Sigmoid colon (tissue), 7 donors: ENCODE data around the gene EXOC7. TPM values are rescaled to one million over a fixed set of nuclear protein-coding genes. Genes with fewer than 3 reads are reported as not detected.

Experiments used
- DNase-seq: peaks from one replicate; pipeline ENCODE4 v3.0.0-alpha.2; 2019
- H3K27ac ChIP-seq, 4 donors: fragments of 200-600 bp; sonication (generic); one replicate each; pipeline ENCODE4 v1.5.1; 2016 to 2019; ENCODE audit warnings: mild to moderate bottlenecking in 1 of 4
- H3K27me3 ChIP-seq, 3 donors: fragments of 200-600 bp; sonication (generic); one replicate each; pipeline ENCODE4 v1.5.1; 2019; ENCODE audit warnings: mild to moderate bottlenecking in 1 of 3
- H3K36me3 ChIP-seq, 4 donors: fragments of 200-600 bp; sonication (generic); one replicate each; pipeline ENCODE4 v1.5.1; 2016 to 2019
- H3K4me1 ChIP-seq, 4 donors: fragments of 200-600 bp; sonication (generic); one replicate each; pipeline ENCODE4 v1.5.1; 2017 to 2019
- H3K4me3 ChIP-seq, 4 donors: fragments of 200-600 bp; sonication (generic); one replicate each; pipeline ENCODE4 v1.5.1; 2017 to 2019; ENCODE audit warnings: mild to moderate bottlenecking in 2 of 4, moderate library complexity in 1 of 4
- H3K9me3 ChIP-seq, 4 donors: fragments of 200-600 bp in 3 of 4; sonication (generic) in 3 of 4; one replicate each; pipeline versions ENCODE4 v1.5.1 to v1.6.1; 2013 to 2019
- CTCF ChIP-seq, 4 experiments: fragments of 450-650 bp in 3 of 4; fragments of 200-600 bp in 1 of 4; IDR thresholded peaks; one replicate each; pipeline ENCODE4 v1.5.1; 2016 to 2019; ENCODE audit warnings: antibody characterized with exemption in 4 of 4, mild to moderate bottlenecking in 3 of 4, moderate library complexity in 2 of 4
- EP300 ChIP-seq, 4 donors: sonication (generic); formaldehyde crosslinking; IDR thresholded peaks; one replicate each; pipeline ENCODE4 v1.6.1; 2017; ENCODE audit warnings: antibody characterized with exemption in 4 of 4
- POLR2A ChIP-seq, 2 donors: fragments of 450-650 bp; IDR thresholded peaks; one replicate each; pipeline ENCODE4 v1.6.1; 2016; ENCODE audit warnings: antibody characterized with exemption in 2 of 2, mild to moderate bottlenecking in 2 of 2, moderate library complexity in 2 of 2
- POLR2AphosphoS5 ChIP-seq, 4 donors: sonication (generic); formaldehyde crosslinking; IDR thresholded peaks; one replicate each; pipeline ENCODE4 v1.6.1; 2017; ENCODE audit warnings: antibody characterized with exemption in 4 of 4
- WGBS, 2 donors: extraction: QIAGEN DNeasy Blood & Tissue Kit; methylation state at CpG; one replicate each; pipeline ENCODE4 v1.1.7; 2013; 5-methylcytosine and 5-hydroxymethylcytosine counted together
- intact Hi-C: fragments of 100-400 bp; cut with DNase I; formaldehyde crosslinking; loops from one replicate; pipeline ENCODE4 v1.15.1; 2023
- polyA plus RNA-seq, 3 donors: library from polyadenylated mRNA; stranded (reverse); fragments of 200-250 nt; gene quantifications; one replicate each; pipeline ENCODE4 v1.2.3, GENCODE V29; 2013
- total RNA-seq, 4 donors: library from RNA; depleted of rRNA; stranded (reverse); fragments of >200 nt; gene quantifications; one replicate each; pipeline ENCODE4 v1.1.0, GENCODE V29; 2016
- donor health status: healthy with polysubstance abuse.
- donor health status: Bipolar disorder and iron deficiency.
- donor health status: healthy.

EXOC7 gene
- total and polyA plus RNA-seq, 7 donors = 36.8 to 82.0 (median 71.3) TPM

GRCh38 chr17:76131051-76131691 is 27.6 kb upstream of the EXOC7 start:
- TF ChIP-seq POLR2A (IDR thresholded peaks at IDR 0.05) = no peak
- TF ChIP-seq CTCF (IDR thresholded peaks at IDR 0.05) = no peak
- TF ChIP-seq EP300 (IDR thresholded peaks at IDR 0.05) = no peak
- no peak for TF ChIP-seq POLR2AphosphoS5 (IDR thresholded peaks at IDR 0.05)
- no peak overlapping the region for H3K27ac ChIP-seq
- no peak overlapping the region for H3K4me3 ChIP-seq
- WGBS, 2 donors = 83 to 88% methylated on average over 21 of the region's 21 CpGs
- peaks cover 12 to 55% (median 47%) of the 10 kb centered on the region in 3 donors for H3K27me3 ChIP-seq
- no peaks in the 10 kb centered on the region for H3K4me1 ChIP-seq
- intact Hi-C loops = no loop called here
- H3K36me3 ChIP-seq = no peaks in the 10 kb centered on the region
- no peaks in the 10 kb centered on the region for H3K9me3 ChIP-seq
- DNase-seq = no peak

DNA sequence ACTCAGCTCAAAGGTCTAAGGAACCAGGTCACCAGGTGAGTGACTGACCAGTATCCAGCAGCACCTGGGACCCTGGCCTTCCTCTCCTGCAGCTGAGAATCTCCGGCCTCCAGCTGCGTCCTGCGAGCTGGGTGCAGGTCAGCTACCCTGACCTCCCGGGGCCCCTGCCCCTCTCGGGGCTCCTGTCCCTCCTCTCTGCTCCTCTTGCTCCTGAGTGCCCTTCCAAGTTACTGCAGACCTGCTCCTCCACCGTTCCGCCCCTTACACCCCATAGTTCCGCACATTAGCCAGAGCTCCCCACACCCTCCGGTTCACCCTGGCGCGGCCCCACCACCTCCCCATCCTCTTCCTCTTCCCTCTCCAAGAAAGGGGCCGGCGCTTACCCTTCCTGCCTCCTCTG is 26.9 kb upstream of the EXOC7 start:
- peaks cover 9 to 48% (median 40%) of the 10 kb centered on the region in 3 donors for H3K27me3 ChIP-seq
- intact Hi-C loops = no loop called here

GRCh38 chr17:76125922-76126321 is 22.3 kb upstream of the EXOC7 start:
- H3K9me3 ChIP-seq = no peaks in the 10 kb centered on the region
- intact Hi-C loops = no loop called here
- H3K36me3 ChIP-seq = no peaks in the 10 kb centered on the region
- 95 to 96% methylated on average over 1 of the region's 1 CpG for WGBS, 2 donors
- no peak for DNase-seq
- H3K4me3 ChIP-seq = no peak overlapping the region
- peaks cover 0 to 2% (median 0%) of the 10 kb centered on the region in 3 donors for H3K27me3 ChIP-seq
- TF ChIP-seq CTCF (IDR thresholded peaks at IDR 0.05) (no peak), POLR2A (IDR thresholded peaks at IDR 0.05) (no peak), EP300 (IDR thresholded peaks at IDR 0.05) (no peak), POLR2AphosphoS5 (IDR thresholded peaks at IDR 0.05) (no peak)
- H3K27ac ChIP-seq = no peak overlapping the region
- H3K4me1 ChIP-seq = peaks cover 2 to 11% (median 10%) of the 10 kb centered on the region in 4 donors

More for the DNA sequence above, 26.9 kb upstream of the EXOC7 start:
- no peak for DNase-seq
- Histone ChIP-seq H3K36me3 (no peaks in the 10 kb centered on the region), H3K4me1 (no peaks in the 10 kb centered on the region), H3K9me3 (no peaks in the 10 kb centered on the region), H3K27ac (no peak overlapping the region), H3K4me3 (no peak overlapping the region)
- TF ChIP-seq POLR2AphosphoS5 (IDR thresholded peaks at IDR 0.05) (no peak), EP300 (IDR thresholded peaks at IDR 0.05) (no peak), POLR2A (IDR thresholded peaks at IDR 0.05) (no peak), CTCF (IDR thresholded peaks at IDR 0.05) (no peak)
- 60 to 87% methylated on average over 13 of the region's 13 CpGs for WGBS, 2 donors

DNA sequence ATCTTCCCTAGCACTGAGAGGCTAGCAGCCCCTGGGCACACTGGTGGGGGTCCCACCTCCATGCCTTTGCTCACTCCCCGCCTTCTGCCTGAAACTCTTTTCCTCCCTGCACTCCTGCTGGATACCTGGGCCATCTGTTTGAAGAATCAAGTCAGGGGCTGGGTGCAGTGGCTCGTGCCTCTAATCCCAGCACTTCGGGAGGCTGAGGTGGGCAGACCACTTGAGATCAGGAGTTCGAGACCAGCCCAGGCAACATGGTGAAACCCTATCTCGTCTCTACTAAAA is 21.7 kb upstream of the EXOC7 start:
- no peak overlapping the region for H3K27ac ChIP-seq
- 92 to 93% methylated on average over 5 of the region's 5 CpGs for WGBS, 2 donors
- TF ChIP-seq POLR2AphosphoS5 (IDR thresholded peaks at IDR 0.05) (no peak), EP300 (IDR thresholded peaks at IDR 0.05) (no peak), CTCF (IDR thresholded peaks at IDR 0.05) (no peak)
- H3K9me3 ChIP-seq = no peaks in the 10 kb centered on the region
- H3K4me3 ChIP-seq = no peak overlapping the region
- no peaks in the 10 kb centered on the region for H3K36me3 ChIP-seq
- intact Hi-C loops = no loop called here
- H3K27me3 ChIP-seq = no peaks in the 10 kb centered on the region
- DNase-seq = no peak
- H3K4me1 ChIP-seq = peaks cover 2 to 11% (median 10%) of the 10 kb centered on the region in 4 donors
